RWPE1 (cell line): Measurements from ENCODE around the gene LLGL2.
"Not testable (repeated sequence)": the region's sequence is repeated elsewhere in the genome, so short reads cannot be mapped to it uniquely, and the experiment has no call there.

ENCODE experiments used
- CTCF ChIA-PET: fragments of 350-600 bp; sonication (Branson Sonifier 250); formaldehyde crosslinking; extraction: SDS; loops from one replicate; lab custom pipeline; 2021; lab: Yijun Ruan, JAX
- POLR2A ChIA-PET: fragments of 400-600 bp; formaldehyde crosslinking; extraction: SDS; loops from one replicate; lab custom pipeline; 2020; ENCODE audit warnings: antibody characterized with exemption; ENCODE audit not compliant: low non-redundant PET; lab: Yijun Ruan, JAX
- DNase-seq: peaks from one replicate; pipeline ENCODE4 v3.0.0; 2012; ENCODE audit warnings: low spot score
- H3K27ac ChIP-seq: fragments of 450-650 bp; 2 replicates; pipeline ENCODE4 v1.5.1; 2017
- TF ChIP-seq, protein P1 (sequence below): fragments of 450-650 bp; conservative IDR thresholded peaks from 2 replicates; pipeline ENCODE4 v1.5.1; 2017; ENCODE audit warnings: low read depth, mild to moderate bottlenecking

LLGL2 gene

GRCh38 chr17:75590314-75590761 lies 64.8 kb downstream of the LLGL2 start:
- peak overlapping the region; percentile 77; the same call in 1 of the 2 replicates for H3K27ac ChIP-seq
- TF ChIP-seq, protein P1, sequence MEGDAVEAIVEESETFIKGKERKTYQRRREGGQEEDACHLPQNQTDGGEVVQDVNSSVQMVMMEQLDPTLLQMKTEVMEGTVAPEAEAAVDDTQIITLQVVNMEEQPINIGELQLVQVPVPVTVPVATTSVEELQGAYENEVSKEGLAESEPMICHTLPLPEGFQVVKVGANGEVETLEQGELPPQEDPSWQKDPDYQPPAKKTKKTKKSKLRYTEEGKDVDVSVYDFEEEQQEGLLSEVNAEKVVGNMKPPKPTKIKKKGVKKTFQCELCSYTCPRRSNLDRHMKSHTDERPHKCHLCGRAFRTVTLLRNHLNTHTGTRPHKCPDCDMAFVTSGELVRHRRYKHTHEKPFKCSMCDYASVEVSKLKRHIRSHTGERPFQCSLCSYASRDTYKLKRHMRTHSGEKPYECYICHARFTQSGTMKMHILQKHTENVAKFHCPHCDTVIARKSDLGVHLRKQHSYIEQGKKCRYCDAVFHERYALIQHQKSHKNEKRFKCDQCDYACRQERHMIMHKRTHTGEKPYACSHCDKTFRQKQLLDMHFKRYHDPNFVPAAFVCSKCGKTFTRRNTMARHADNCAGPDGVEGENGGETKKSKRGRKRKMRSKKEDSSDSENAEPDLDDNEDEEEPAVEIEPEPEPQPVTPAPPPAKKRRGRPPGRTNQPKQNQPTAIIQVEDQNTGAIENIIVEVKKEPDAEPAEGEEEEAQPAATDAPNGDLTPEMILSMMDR: no peak
- CTCF ChIA-PET: interaction anchor here (1.0 to 3.7 kb wide), 3 partner anchors 11 to 85 kb away, joined by 4 to 29 read pairs (median 10); partner anchors contain the start of gene SMIM5
- POLR2A ChIA-PET: interaction anchor here (0.6 kb wide), 1 partner anchor 30 kb away, joined by 4 read pairs; no protein-coding TSS in a partner anchor
- DNase-seq: no peak

DNA sequence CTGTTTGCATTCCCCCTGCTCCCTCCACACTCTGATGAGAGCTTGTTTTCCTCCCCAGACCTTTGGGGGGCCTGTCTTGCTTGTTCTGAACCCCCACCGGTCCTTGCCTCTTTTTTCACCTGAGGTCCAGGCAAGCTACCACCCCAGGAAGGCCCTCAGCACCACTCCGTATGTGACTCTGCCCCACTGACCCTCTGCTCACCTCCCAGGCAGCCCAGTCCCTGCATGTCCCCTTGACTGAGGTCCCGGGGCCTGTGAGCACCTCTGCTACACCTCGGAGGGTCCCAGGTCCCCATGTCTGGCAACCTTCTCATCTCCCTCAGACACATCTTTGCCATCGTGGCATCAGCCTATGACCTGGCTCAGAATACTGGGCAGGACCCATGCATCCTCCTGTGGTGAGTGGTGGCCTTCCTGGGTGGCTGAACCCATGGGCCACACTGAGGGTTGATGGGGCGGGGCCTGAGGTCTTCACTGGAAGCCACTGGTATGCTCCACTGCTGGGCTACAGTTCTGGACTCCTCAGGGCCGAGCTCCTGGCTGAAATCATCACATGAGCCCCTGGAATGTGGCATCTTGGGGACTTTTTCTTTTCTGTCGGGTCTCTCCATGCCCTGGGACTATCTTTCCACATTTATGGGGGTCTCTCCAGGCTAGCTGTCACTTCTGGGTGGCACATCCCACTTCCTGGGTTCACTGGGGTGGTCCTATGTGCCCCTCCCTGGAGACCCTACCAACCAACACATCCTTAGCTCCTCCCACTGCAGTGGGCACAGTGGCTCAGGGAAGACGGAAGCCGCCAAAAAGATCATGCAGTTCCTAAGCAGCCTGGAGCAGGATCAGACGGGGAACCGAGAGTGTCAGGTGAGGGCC lies 65.6 kb downstream of the LLGL2 start:
- peak overlapping the region; percentile 77 for H3K27ac ChIP-seq
- TF ChIP-seq, protein P1: no peak
- ChIA-PET POLR2A (no interaction called here), CTCF (interaction anchor here (1.0 to 3.7 kb wide), 3 partner anchors 10 to 86 kb away, joined by 4 to 29 read pairs (median 10); partner anchors contain the start of gene SMIM5)
- DNase-seq: no peak

GRCh38 chr17:75591722-75592302 lies 66.3 kb downstream of the LLGL2 start:
- no peak for DNase-seq
- no peak overlapping the region for H3K27ac ChIP-seq
- TF ChIP-seq, protein P1: no peak
- CTCF ChIA-PET: interaction anchor here (3.7 kb wide), 1 partner anchor 10 kb away, joined by 29 read pairs; no protein-coding TSS in a partner anchor
- POLR2A ChIA-PET: no interaction called here

GRCh38 chr17:75592348-75593020 lies 67.0 kb downstream of the LLGL2 start:
- DNase-seq: no peak
- CTCF ChIA-PET: no interaction called here
- peak overlapping the region; percentile 22; the same call in 1 of the 2 replicates for H3K27ac ChIP-seq
- POLR2A ChIA-PET: no interaction called here
- TF ChIP-seq, protein P1: no peak

DNA sequence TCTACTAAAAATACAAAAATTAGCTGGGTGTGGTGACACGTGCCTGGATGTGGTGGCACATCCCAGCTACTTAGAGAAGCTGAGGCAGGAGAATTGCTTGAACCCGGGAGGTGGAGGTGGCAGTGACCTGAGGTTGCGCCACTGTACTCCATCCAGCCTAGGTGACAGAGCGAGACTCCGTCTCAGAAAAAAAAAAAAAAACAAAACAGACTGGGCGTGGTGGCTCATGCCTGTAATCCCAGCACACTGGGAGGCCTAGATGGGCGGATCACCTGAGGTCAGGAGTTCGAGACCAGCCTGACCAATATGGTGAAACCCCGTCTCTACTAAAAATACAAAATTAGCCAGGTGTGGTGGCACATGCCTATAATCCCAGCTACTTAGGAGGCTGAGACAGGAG lies 67.9 kb downstream of the LLGL2 start:
- CTCF ChIA-PET, H3K27ac ChIP-seq, DNase-seq: not testable (repeated sequence)
- POLR2A ChIA-PET: interaction anchor here (0.6 kb wide), 1 partner anchor 13 kb away, joined by 3 read pairs; no protein-coding TSS in a partner anchor

- POLR2A ChIA-PET: no interaction called here
- no peak overlapping the region for H3K27ac ChIP-seq
- CTCF ChIA-PET: interaction anchor here (0.6 kb wide), 2 partner anchors 17 to 155 kb away, joined by 3 read pairs; no protein-coding TSS in a partner anchor
Measured at GRCh38 chr17:75594499-75595283, 69.2 kb downstream of the LLGL2 start.

More at GRCh38 chr17:75594499-75595283, 69.2 kb downstream of the LLGL2 start:
- TF ChIP-seq, protein P1: no peak
- no peak for DNase-seq
